IgD-negative memory B cell (primary cell): ENCODE results near the gene APEH. TPM values are rescaled to one million over a fixed set of nuclear protein-coding genes. Genes with fewer than 3 reads are reported as not detected.

Experiments used
- H3K27ac Mint-ChIP-seq, 3 donors: one replicate each; pipeline ENCODE4 v1.8.0; 2020 to 2022; ENCODE audit warnings: mild to moderate bottlenecking in 3 of 3, mixed read lengths in 3 of 3, moderate library complexity in 1 of 3
- H3K27me3 Mint-ChIP-seq: one replicate; pipeline ENCODE4 v1.8.0; 2021; ENCODE audit warnings: mixed read lengths
- H3K36me3 Mint-ChIP-seq: one replicate; pipeline ENCODE4 v1.8.0; 2020; ENCODE audit warnings: mild to moderate bottlenecking, mixed read lengths
- H3K4me1 Mint-ChIP-seq, 3 donors: one replicate each; pipeline ENCODE4 v1.8.0; 2020 to 2022; ENCODE audit warnings: mixed read lengths in 3 of 3, mild to moderate bottlenecking in 1 of 3
- H3K4me3 Mint-ChIP-seq, 4 donors: one replicate each; pipeline ENCODE4 v1.8.0; 2020 to 2022; ENCODE audit warnings: mild to moderate bottlenecking in 4 of 4, mixed read lengths in 4 of 4, moderate library complexity in 3 of 4
- H3K9me3 Mint-ChIP-seq, 3 donors: one replicate each; pipeline ENCODE4 v1.8.0; 2020 to 2021; ENCODE audit warnings: mixed read lengths in 3 of 3, mild to moderate bottlenecking in 1 of 3
- polyA plus RNA-seq: library from polyadenylated mRNA; unstranded; fragments of 300-500 nt; fragmentation: Illumina TruSeq; gene quantifications from one replicate; pipeline ENCODE4 v1.2.3, GENCODE V29; 2021

Gene APEH
- polyA plus RNA-seq, 1 donor from 2014 or later, result 84.5 TPM

GRCh38 chr3:49715611-49716121 lies 41.5 kb downstream of the APEH start:
- Mint-ChIP-seq H3K9me3 (no peaks in the 10 kb centered on the region), H3K4me1 (peaks cover 8 to 12% (median 9%) of the 10 kb centered on the region in 3 donors), H3K36me3 (peaks cover 1% of the 10 kb centered on the region), H3K27me3 (no peaks in the 10 kb centered on the region), H3K27ac (peak overlapping the region in 1 of 3 donors; percentile 62), H3K4me3 (peak overlapping the region in 1 of 4 donors; percentile 53)

- H3K9me3 Mint-ChIP-seq, result no peaks in the 10 kb centered on the region
- H3K4me1 Mint-ChIP-seq, result peaks cover 8 to 12% (median 9%) of the 10 kb centered on the region in 3 donors
- H3K27ac Mint-ChIP-seq, result peak overlapping the region in 1 of 3 donors; percentile 62
- H3K27me3 Mint-ChIP-seq, result no peaks in the 10 kb centered on the region
- H3K36me3 Mint-ChIP-seq, result peaks cover 1% of the 10 kb centered on the region
- H3K4me3 Mint-ChIP-seq, result peak overlapping the region in 1 of 4 donors; percentile 53
Observed at GRCh38 chr3:49716169-49716568, 42.0 kb downstream of the APEH start.

GRCh38 chr3:49716691-49717210 lies 42.6 kb downstream of the APEH start:
- H3K4me1 Mint-ChIP-seq, result peaks cover 8 to 12% (median 8%) of the 10 kb centered on the region in 3 donors
- peak overlapping the region in 1 of 4 donors; percentile 53 for H3K4me3 Mint-ChIP-seq
- no peaks in the 10 kb centered on the region for H3K27me3 Mint-ChIP-seq
- no peaks in the 10 kb centered on the region for H3K9me3 Mint-ChIP-seq
- H3K27ac Mint-ChIP-seq, result peak overlapping the region in 1 of 3 donors; percentile 62
- H3K36me3 Mint-ChIP-seq, result peaks cover under 1% of the 10 kb centered on the region

- no peaks in the 10 kb centered on the region for H3K27me3 Mint-ChIP-seq
- no peak overlapping the region for H3K27ac Mint-ChIP-seq
- no peaks in the 10 kb centered on the region for H3K36me3 Mint-ChIP-seq
- peaks cover 7 to 12% (median 8%) of the 10 kb centered on the region in 3 donors for H3K4me1 Mint-ChIP-seq
- H3K9me3 Mint-ChIP-seq, result no peaks in the 10 kb centered on the region
- peak overlapping the region in 3 of 4 donors; percentile 60 to 83 (median 78) for H3K4me3 Mint-ChIP-seq
Observed at GRCh38 chr3:49717211-49717958, 43.2 kb downstream of the APEH start.

- Mint-ChIP-seq H3K4me3 (peak overlapping the region; percentile 90 to 97 (median 95)), H3K9me3 (no peaks in the 10 kb centered on the region), H3K4me1 (peaks cover 11 to 13% (median 12%) of the 10 kb centered on the region in 3 donors), H3K27ac (peak overlapping the region in 2 of 3 donors; percentile 94 to 97), H3K27me3 (no peaks in the 10 kb centered on the region), H3K36me3 (no peaks in the 10 kb centered on the region)
Observed at GRCh38 chr3:49717959-49718857, 44.1 kb downstream of the APEH start.

- H3K27ac Mint-ChIP-seq, result peak overlapping the region; percentile 71 to 97 (median 94)
- H3K4me3 Mint-ChIP-seq, result peak overlapping the region; percentile 90 to 97 (median 95)
- H3K36me3 Mint-ChIP-seq, result no peaks in the 10 kb centered on the region
- no peaks in the 10 kb centered on the region for H3K9me3 Mint-ChIP-seq
- peaks cover 12 to 15% (median 13%) of the 10 kb centered on the region in 3 donors for H3K4me1 Mint-ChIP-seq
- no peaks in the 10 kb centered on the region for H3K27me3 Mint-ChIP-seq
Observed at GRCh38 chr3:49718858-49719213, 44.7 kb downstream of the APEH start.

- Mint-ChIP-seq H3K27me3 (no peaks in the 10 kb centered on the region), H3K9me3 (no peaks in the 10 kb centered on the region), H3K4me1 (peaks cover 12 to 20% (median 15%) of the 10 kb centered on the region in 3 donors), H3K36me3 (no peaks in the 10 kb centered on the region), H3K4me3 (peak within 1 kb of the TSS; percentile 90 to 97 (median 95)), H3K27ac (peak within 1 kb of the TSS; percentile 71 to 97 (median 94))
Observed at GRCh38 chr3:49719214-49719884, 45.2 kb downstream of the APEH start, which contains the start of gene AMIGO3. Gene AMIGO3, minus strand, starts transcription at chr3:49719684. Its CDS starts 219 bp downstream, at chr3:49719465.

GRCh38 chr3:49720855-49721595 lies 46.9 kb downstream of the APEH start:
- Mint-ChIP-seq H3K36me3 (no peaks in the 10 kb centered on the region), H3K9me3 (no peaks in the 10 kb centered on the region), H3K4me3 (peak overlapping the region in 3 of 4 donors; percentile 47 to 93 (median 50)), H3K4me1 (peaks cover 21 to 35% (median 21%) of the 10 kb centered on the region in 3 donors), H3K27ac (peak overlapping the region; percentile 81 to 100 (median 94)), H3K27me3 (no peaks in the 10 kb centered on the region)

- Mint-ChIP-seq H3K27me3 (no peaks in the 10 kb centered on the region), H3K27ac (peak overlapping the region; percentile 81 to 100 (median 94)), H3K4me3 (peak overlapping the region in 1 of 4 donors; percentile 93), H3K4me1 (peaks cover 21 to 35% (median 23%) of the 10 kb centered on the region in 3 donors), H3K36me3 (no peaks in the 10 kb centered on the region), H3K9me3 (no peaks in the 10 kb centered on the region)
Observed at GRCh38 chr3:49721596-49721895, 47.4 kb downstream of the APEH start.

- Mint-ChIP-seq H3K27me3 (no peaks in the 10 kb centered on the region), H3K4me3 (peak overlapping the region; percentile 84 to 99 (median 92)), H3K27ac (peak overlapping the region; percentile 100), H3K4me1 (peaks cover 22 to 39% (median 27%) of the 10 kb centered on the region in 3 donors), H3K36me3 (no peaks in the 10 kb centered on the region), H3K9me3 (no peaks in the 10 kb centered on the region)
Observed at GRCh38 chr3:49721896-49722781, 48.0 kb downstream of the APEH start.

- H3K4me1 Mint-ChIP-seq, result peaks cover 25 to 43% (median 33%) of the 10 kb centered on the region in 3 donors
Observed at GRCh38 chr3:49722896-49723295, 48.7 kb downstream of the APEH start.

GRCh38 chr3:49723296-49723627 lies 49.1 kb downstream of the APEH start:
- Mint-ChIP-seq H3K9me3 (no peaks in the 10 kb centered on the region), H3K27ac (peak overlapping the region; percentile 100), H3K4me1 (peaks cover 25 to 43% (median 33%) of the 10 kb centered on the region in 3 donors), H3K27me3 (no peaks in the 10 kb centered on the region), H3K36me3 (no peaks in the 10 kb centered on the region), H3K4me3 (peak overlapping the region; percentile 92 to 99 (median 96))

More at GRCh38 chr3:49722896-49723295, 48.7 kb downstream of the APEH start:
- Mint-ChIP-seq H3K9me3 (no peaks in the 10 kb centered on the region), H3K27me3 (no peaks in the 10 kb centered on the region), H3K27ac (peak overlapping the region; percentile 100), H3K36me3 (no peaks in the 10 kb centered on the region), H3K4me3 (peak overlapping the region; percentile 92 to 99 (median 96))
